ENCODE results near the gene POC1A. TPM values are rescaled to one million over a fixed set of nuclear protein-coding genes. Genes with fewer than 3 reads are reported as not detected.

POC1A gene
- total RNA-seq, 1 donor from 2014 or later = 2.4 TPM

DNA sequence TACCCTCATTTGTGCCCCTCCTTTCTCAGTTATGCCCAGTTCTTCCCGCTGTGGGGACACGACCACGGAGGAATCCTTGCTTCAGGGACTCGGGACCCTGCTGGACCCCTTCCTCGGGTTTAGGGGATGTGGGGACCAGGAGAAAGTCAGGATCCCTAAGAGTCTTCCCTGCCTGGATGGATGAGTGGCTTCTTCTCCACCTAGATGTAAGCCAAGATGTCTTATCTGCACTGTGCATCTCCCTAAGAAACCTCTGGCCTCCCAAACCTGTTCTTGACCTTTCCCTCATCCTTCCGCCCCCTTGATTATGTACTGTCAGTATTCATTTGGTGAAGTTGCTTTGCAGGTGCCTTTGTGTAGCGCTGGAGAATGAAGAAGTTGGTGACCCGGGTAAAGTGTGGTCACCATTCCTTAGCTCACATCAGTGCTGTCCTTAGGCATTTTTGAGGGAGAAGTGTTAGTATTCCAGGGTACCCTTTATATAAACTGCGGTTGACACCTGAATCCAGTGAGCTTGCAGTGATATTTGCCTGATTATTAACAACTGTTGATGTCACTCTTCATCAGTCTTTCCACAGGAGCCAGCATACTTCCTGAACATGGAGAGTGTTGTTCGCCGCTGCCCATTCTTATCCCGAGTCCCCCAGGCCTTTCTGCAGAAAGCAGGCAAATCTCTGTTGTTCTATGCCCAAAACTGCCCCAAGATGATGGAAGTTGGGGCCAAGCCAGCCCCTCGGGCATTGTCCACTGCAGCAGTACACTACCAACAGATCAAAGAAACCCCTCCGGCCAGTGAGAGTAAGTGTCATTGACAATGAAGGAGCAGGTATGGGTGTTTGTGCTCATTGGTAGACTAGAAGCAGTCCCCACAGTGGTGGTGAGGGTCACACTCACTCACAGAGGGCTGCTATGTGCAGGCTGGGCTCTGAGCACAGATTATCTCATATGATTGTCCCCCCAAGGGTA, 44.7 kb upstream of the POC1A start:
- peaks cover 38% of the 10 kb centered on the region for H3K4me1 Mint-ChIP-seq

DNA sequence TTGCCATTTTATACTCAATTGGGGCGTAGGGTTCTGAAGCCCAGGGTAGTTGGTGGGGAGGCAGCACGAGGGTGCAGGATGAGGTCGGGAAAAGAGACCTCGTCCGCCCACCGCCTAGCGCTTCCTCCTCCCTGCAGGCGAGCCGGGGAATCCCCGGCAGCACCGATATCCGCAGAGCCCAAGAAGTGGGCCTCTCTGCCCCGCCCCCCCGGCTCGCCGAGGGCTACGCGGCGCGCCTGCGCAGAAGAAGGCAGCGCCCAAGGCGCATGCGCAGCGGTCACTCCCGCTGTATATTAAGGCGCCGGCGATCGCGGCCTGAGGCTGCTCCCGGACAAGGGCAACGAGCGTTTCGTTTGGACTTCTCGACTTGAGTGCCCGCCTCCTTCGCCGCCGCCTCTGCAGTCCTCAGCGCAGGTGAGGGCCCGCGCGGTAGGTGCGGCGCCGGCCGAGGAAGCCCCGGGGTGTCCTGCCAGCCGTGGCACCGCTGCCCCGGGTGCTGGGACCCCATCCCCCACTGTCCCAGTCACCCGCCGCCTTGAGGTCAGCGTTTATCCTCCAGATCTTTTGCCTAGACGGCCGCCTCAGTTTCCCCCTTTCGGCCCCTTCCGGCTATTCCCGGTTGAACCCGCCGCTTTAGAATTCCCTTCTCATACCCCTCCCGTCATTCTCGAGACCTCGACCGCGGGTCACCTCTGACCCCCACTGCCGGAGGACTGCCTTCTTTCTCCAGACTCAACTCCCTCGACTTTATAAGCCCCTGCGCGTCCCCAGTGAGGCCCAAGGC, 43.8 kb upstream of the POC1A start, which contains the start of gene ALAS1:
ALAS1 (plus strand) TSS at position 319 of the 784 bp plus-strand sequence. CDS start 1,082 bp downstream, outside the sequence.
- POLR2A ChIA-PET = interaction anchor here (0.6 to 2.0 kb wide), 5 partner anchors 22 to 202 kb away, joined by 3 to 8 read pairs (median 3); partner anchors contain the start of genes POC1A, RPL29 and TLR9
- peaks cover 34% of the 10 kb centered on the region for H3K36me3 Mint-ChIP-seq (ENCODE audit: low read depth)
- peak; percentile 98 for DNase-seq
- peak; percentile 96 for ATAC-seq (ENCODE audit: low read depth)
- no peaks in the 10 kb centered on the region for H3K27me3 Mint-ChIP-seq
- peak within 1 kb of the TSS; percentile 97 for H3K4me3 Mint-ChIP-seq
- H3K4me1 Mint-ChIP-seq = peaks cover 38% of the 10 kb centered on the region
- TF ChIP-seq, protein P1, sequence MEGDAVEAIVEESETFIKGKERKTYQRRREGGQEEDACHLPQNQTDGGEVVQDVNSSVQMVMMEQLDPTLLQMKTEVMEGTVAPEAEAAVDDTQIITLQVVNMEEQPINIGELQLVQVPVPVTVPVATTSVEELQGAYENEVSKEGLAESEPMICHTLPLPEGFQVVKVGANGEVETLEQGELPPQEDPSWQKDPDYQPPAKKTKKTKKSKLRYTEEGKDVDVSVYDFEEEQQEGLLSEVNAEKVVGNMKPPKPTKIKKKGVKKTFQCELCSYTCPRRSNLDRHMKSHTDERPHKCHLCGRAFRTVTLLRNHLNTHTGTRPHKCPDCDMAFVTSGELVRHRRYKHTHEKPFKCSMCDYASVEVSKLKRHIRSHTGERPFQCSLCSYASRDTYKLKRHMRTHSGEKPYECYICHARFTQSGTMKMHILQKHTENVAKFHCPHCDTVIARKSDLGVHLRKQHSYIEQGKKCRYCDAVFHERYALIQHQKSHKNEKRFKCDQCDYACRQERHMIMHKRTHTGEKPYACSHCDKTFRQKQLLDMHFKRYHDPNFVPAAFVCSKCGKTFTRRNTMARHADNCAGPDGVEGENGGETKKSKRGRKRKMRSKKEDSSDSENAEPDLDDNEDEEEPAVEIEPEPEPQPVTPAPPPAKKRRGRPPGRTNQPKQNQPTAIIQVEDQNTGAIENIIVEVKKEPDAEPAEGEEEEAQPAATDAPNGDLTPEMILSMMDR (IDR thresholded peaks at IDR 0.05) = no peak
- CTCF ChIA-PET = interaction anchor here (1.5 kb wide), 1 partner anchor 141 kb away, joined by 3 read pairs; no protein-coding TSS in a partner anchor
- intact Hi-C loops (cut with micrococcal nuclease) = loop anchor here (1.0 to 2.0 kb wide), 3 partner anchors 27 to 141 kb away; partner anchors contain the start of genes DUSP7, POC1A and TLR9
- H3K9me3 Mint-ChIP-seq = no peaks in the 10 kb centered on the region
- peak within 1 kb of the TSS; percentile 87 for H3K27ac Mint-ChIP-seq

More for the DNA sequence above, 44.7 kb upstream of the POC1A start:
- H3K27me3 Mint-ChIP-seq = no peaks in the 10 kb centered on the region
- CTCF ChIA-PET = no interaction called here
- no peaks in the 10 kb centered on the region for H3K9me3 Mint-ChIP-seq
- peak overlapping the region; percentile 97 for H3K4me3 Mint-ChIP-seq
- TF ChIP-seq, protein P1 (IDR thresholded peaks at IDR 0.05) = no peak
- POLR2A ChIA-PET = no interaction called here
- ATAC-seq (ENCODE audit: low read depth) = no peak
- peak overlapping the region; percentile 82 for H3K27ac Mint-ChIP-seq
- no peak for DNase-seq
- intact Hi-C loops (cut with micrococcal nuclease) = loop anchor here (1.0 to 2.0 kb wide), 2 partner anchors 26 to 142 kb away; partner anchors contain the start of genes DUSP7 and TLR9
- H3K36me3 Mint-ChIP-seq (ENCODE audit: low read depth) = peaks cover 43% of the 10 kb centered on the region

DNA sequence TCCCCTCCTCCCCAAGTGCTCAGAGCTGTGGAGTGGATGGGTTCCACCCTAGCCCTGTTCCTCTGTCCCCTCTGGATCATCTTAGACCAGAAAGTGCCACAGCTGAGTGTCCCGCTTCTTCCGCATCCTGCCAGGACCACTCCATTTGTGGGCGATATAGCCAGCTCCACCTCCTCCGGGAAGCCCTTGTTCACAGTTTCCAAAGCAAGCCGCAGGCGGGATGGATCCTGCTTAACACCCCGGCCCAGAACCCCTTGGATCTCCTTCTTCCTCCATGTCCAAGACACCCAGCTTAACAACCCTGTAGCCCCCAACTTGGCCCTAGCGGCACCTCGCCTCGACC, 43.2 kb upstream of the POC1A start:
- TF ChIP-seq, protein P1 (IDR thresholded peaks at IDR 0.05) = no peak
- Mint-ChIP-seq H3K27me3 (no peaks in the 10 kb centered on the region), H3K9me3 (no peaks in the 10 kb centered on the region), H3K36me3 (ENCODE audit: low read depth) (peaks cover 28% of the 10 kb centered on the region), H3K4me3 (peak overlapping the region; percentile 97), H3K27ac (peak overlapping the region; percentile 87), H3K4me1 (peaks cover 35% of the 10 kb centered on the region)
- ATAC-seq (ENCODE audit: low read depth) = no peak
- ChIA-PET CTCF (interaction anchor here (1.5 kb wide), 1 partner anchor 141 kb away, joined by 3 read pairs; no protein-coding TSS in a partner anchor), POLR2A (interaction anchor here (0.6 to 2.0 kb wide), 6 partner anchors 23 to 201 kb away, joined by 3 to 8 read pairs (median 4); partner anchors contain the start of genes DUSP7, POC1A, RPL29 and TLR9)
- DNase-seq = no peak
- intact Hi-C loops (cut with micrococcal nuclease) = loop anchor here (1.0 kb wide), 1 partner anchor 43 kb away; the partner anchor contains the start of gene POC1A

DNA sequence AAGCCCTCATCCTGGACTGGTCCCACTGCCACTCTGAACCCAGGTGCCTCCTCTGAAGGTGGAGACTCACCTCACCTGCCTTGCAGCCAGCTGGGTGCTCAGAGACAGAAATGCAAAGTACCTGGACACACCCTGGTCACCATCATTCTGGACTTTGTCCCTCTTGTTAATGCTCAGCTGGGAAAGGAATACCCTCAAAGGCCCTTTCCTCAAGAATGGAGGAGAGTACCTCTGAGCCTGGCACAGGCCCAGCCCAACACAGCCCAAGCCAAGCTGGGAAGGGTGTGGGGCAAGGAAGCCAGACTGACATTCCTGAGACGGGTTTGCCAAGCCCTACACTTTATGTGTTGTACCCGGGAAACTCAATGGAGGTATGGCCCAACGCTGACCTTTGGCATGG, 42.8 kb upstream of the POC1A start:
- DNase-seq (no peak), ATAC-seq (ENCODE audit: low read depth) (no peak)
- intact Hi-C loops (cut with micrococcal nuclease) = loop anchor here (1.0 kb wide), 1 partner anchor 43 kb away; the partner anchor contains the start of gene POC1A
- Mint-ChIP-seq H3K27ac (peak overlapping the region; percentile 87), H3K9me3 (no peaks in the 10 kb centered on the region), H3K27me3 (no peaks in the 10 kb centered on the region), H3K4me3 (no peak overlapping the region), H3K36me3 (ENCODE audit: low read depth) (peaks cover 25% of the 10 kb centered on the region), H3K4me1 (peaks cover 31% of the 10 kb centered on the region)
- CTCF ChIA-PET = interaction anchor here (1.5 kb wide), 1 partner anchor 142 kb away, joined by 3 read pairs; no protein-coding TSS in a partner anchor
- TF ChIP-seq, protein P1 (IDR thresholded peaks at IDR 0.05) = no peak
- POLR2A ChIA-PET = interaction anchor here (0.6 to 2.0 kb wide), 5 partner anchors 23 to 201 kb away, joined by 3 to 8 read pairs (median 4); partner anchors contain the start of genes DUSP7, RPL29 and TLR9

Measured in activated B cell treated with CpG ODN at 0.5 μM for 24 hours (primary cell).